H9 (cell line): ENCODE measurements around the gene IL1RN. TPM values are rescaled to one million over a fixed set of nuclear protein-coding genes. Genes with fewer than 3 reads are reported as not detected.

ENCODE experiments used
- DNase-seq: peaks from one replicate; pipeline ENCODE4 v3.0.0-alpha.2; 2017
- H2AFZ ChIP-seq: one replicate; pipeline ENCODE4 v1.6.1; 2013; ENCODE audit warnings: mild to moderate bottlenecking, low read length, control low read depth, moderate library complexity
- H2AK5ac ChIP-seq: 2 replicates; pipeline ENCODE4 v1.6.1; 2013; ENCODE audit warnings: low read length, control low read depth, mixed read lengths; ENCODE audit not compliant: insufficient read length
- H2BK120ac ChIP-seq: one replicate; pipeline ENCODE4 v1.6.1; 2013; ENCODE audit warnings: low read depth, mild to moderate bottlenecking, low read length, control low read depth, inconsistent platforms; ENCODE audit not compliant: poor library complexity, severe bottlenecking
- H2BK12ac ChIP-seq: 2 replicates; pipeline ENCODE4 v1.6.1; 2013; ENCODE audit warnings: low read length, control low read depth, mixed read lengths, low read depth; ENCODE audit not compliant: insufficient read length
- H2BK15ac ChIP-seq: 2 replicates; pipeline ENCODE4 v1.6.1; 2013; ENCODE audit warnings: low read depth, low read length, control low read depth
- H2BK20ac ChIP-seq: one replicate; pipeline ENCODE4 v1.6.1; 2013; ENCODE audit warnings: low read depth, mild to moderate bottlenecking, low read length, control low read depth, inconsistent platforms; ENCODE audit not compliant: poor library complexity, severe bottlenecking
- H2BK5ac ChIP-seq: 2 replicates; pipeline ENCODE4 v1.6.1; 2013; ENCODE audit warnings: low read length, control low read depth, mixed read lengths; ENCODE audit not compliant: insufficient read length
- H3K14ac ChIP-seq: 2 replicates; pipeline ENCODE4 v1.6.1; 2013; ENCODE audit warnings: low read length, control low read depth; ENCODE audit not compliant: insufficient read depth
- H3K18ac ChIP-seq: 2 replicates; pipeline ENCODE4 v1.6.1; 2013; ENCODE audit warnings: low read depth, mild to moderate bottlenecking, mixed read lengths, low read length, control low read depth; ENCODE audit not compliant: insufficient read length
- H3K23ac ChIP-seq: 2 replicates; pipeline ENCODE4 v1.6.1; 2013; ENCODE audit warnings: low read length, control low read depth, mixed read lengths, low read depth; ENCODE audit not compliant: insufficient read length
- H3K23me2 ChIP-seq: 2 replicates; pipeline ENCODE4 v1.6.1; 2013; ENCODE audit warnings: low read depth, mild to moderate bottlenecking, mixed read lengths, low read length, control low read depth; ENCODE audit not compliant: insufficient read length, poor library complexity, severe bottlenecking
- H3K27ac ChIP-seq: 2 replicates; pipeline ENCODE4 v1.5.1; 2013; ENCODE audit warnings: low read length, control low read depth, mixed read lengths, low read depth; ENCODE audit not compliant: insufficient read length
- H3K27me3 ChIP-seq: 2 replicates; pipeline ENCODE4 v1.6.1; 2013; ENCODE audit warnings: low read length, control low read depth, inconsistent platforms; ENCODE audit not compliant: insufficient read depth
- H3K4ac ChIP-seq: 2 replicates; pipeline ENCODE4 v1.6.1; 2013; ENCODE audit warnings: low read depth, mild to moderate bottlenecking, control low read depth, inconsistent platforms, low read length, moderate library complexity
- H3K4me1 ChIP-seq: 2 replicates; pipeline ENCODE4 v1.6.1; 2013; ENCODE audit warnings: low read length, control low read depth, inconsistent platforms; ENCODE audit not compliant: insufficient read depth
- H3K4me2 ChIP-seq: 2 replicates; pipeline ENCODE4 v1.6.1; 2013; ENCODE audit warnings: low read length, control low read depth, mixed read lengths; ENCODE audit not compliant: insufficient read length, insufficient read depth
- H3K56ac ChIP-seq: 2 replicates; pipeline ENCODE4 v1.6.1; 2013; ENCODE audit warnings: low read depth, mild to moderate bottlenecking, mixed read lengths, low read length, control low read depth; ENCODE audit not compliant: insufficient read length
- H3K79me1 ChIP-seq: 2 replicates; pipeline ENCODE4 v1.6.1; 2013; ENCODE audit warnings: low read depth, mild to moderate bottlenecking, moderate library complexity, low read length, control low read depth, inconsistent platforms; ENCODE audit not compliant: insufficient read depth, poor library complexity, severe bottlenecking
- H3K79me2 ChIP-seq: 2 replicates; pipeline ENCODE4 v1.6.1; 2013; ENCODE audit warnings: low read length, control low read depth, inconsistent platforms; ENCODE audit not compliant: insufficient read depth
- H3K9ac ChIP-seq: 2 replicates; pipeline ENCODE4 v1.6.1; 2013; ENCODE audit warnings: low read length, control low read depth, mixed read lengths; ENCODE audit not compliant: insufficient read length; ENCODE audit errors: extremely low read depth
- H3K9me3 ChIP-seq: one replicate; pipeline ENCODE4 v1.6.1; 2013; ENCODE audit warnings: low read depth, low read length, inconsistent platforms; ENCODE audit not compliant: control insufficient read depth
- H3T11ph ChIP-seq: one replicate; pipeline ENCODE4 v1.6.1; 2013; ENCODE audit warnings: mild to moderate bottlenecking, low read length, control low read depth, inconsistent platforms
- H4K20me1 ChIP-seq: one replicate; pipeline ENCODE4 v1.6.1; 2013; ENCODE audit not compliant: control insufficient read depth, insufficient read length, insufficient read depth
- H4K5ac ChIP-seq: 2 replicates; pipeline ENCODE4 v1.6.1; 2013; ENCODE audit warnings: low read depth, mild to moderate bottlenecking, mixed read lengths, low read length, control low read depth; ENCODE audit not compliant: insufficient read length
- H4K8ac ChIP-seq: replicated peaks from 2 replicates; pipeline ENCODE4 v1.6.1; 2013; ENCODE audit warnings: low read length, control low read depth, mixed read lengths, low read depth; ENCODE audit not compliant: insufficient read length
- H4K91ac ChIP-seq: 2 replicates; pipeline ENCODE4 v1.6.1; 2013; ENCODE audit warnings: low read depth, mild to moderate bottlenecking, moderate library complexity, mixed read lengths, low read length, control low read depth; ENCODE audit not compliant: insufficient read length
- H3K27ac Mint-ChIP-seq, 3 experiments: 2 replicates in 2 of 3; 3 replicates in 1 of 3; pipeline ENCODE4 v1.8.0; 2020 to 2021; ENCODE audit warnings: mixed read lengths in 3 of 3, mild to moderate bottlenecking in 1 of 3, moderate library complexity in 1 of 3
- H3K27me3 Mint-ChIP-seq: 2 replicates; pipeline ENCODE4 v1.8.0; 2021; ENCODE audit warnings: low read depth, mild to moderate bottlenecking, moderate library complexity, mixed read lengths
- H3K36me3 Mint-ChIP-seq, 3 experiments: 2 replicates in 2 of 3; 3 replicates in 1 of 3; pipeline ENCODE4 v1.8.0; 2020 to 2021; ENCODE audit warnings: low read depth in 3 of 3, mixed read lengths in 3 of 3; ENCODE audit not compliant: insufficient read depth in 1 of 3
- H3K4me1 Mint-ChIP-seq, 2 experiments: 2 replicates each; pipeline ENCODE4 v1.8.0; 2020; ENCODE audit warnings: mixed read lengths in 2 of 2
- H3K4me3 Mint-ChIP-seq, 2 experiments: 2 replicates in 1 of 2; 3 replicates in 1 of 2; pipeline ENCODE4 v1.8.0; 2020 to 2021; ENCODE audit warnings: mild to moderate bottlenecking in 2 of 2, mixed read lengths in 2 of 2, moderate library complexity in 1 of 2
- H3K9me3 Mint-ChIP-seq, 2 experiments: 2 replicates in 1 of 2; 3 replicates in 1 of 2; pipeline ENCODE4 v1.8.0; 2020; ENCODE audit warnings: mild to moderate bottlenecking in 2 of 2, mixed read lengths in 2 of 2, moderate library complexity in 1 of 2
- CTCF ChIP-seq: fragments of 200-600 bp; sonication (generic); conservative IDR thresholded peaks from 3 replicates; pipeline ENCODE4 v1.8.0; 2021; ENCODE audit warnings: antibody characterized with exemption, mild to moderate bottlenecking
- WGBS: extraction: QIAGEN DNeasy Blood & Tissue Kit; methylation state at CpG from one replicate; pipeline ENCODE4 v1.1.7; 2013; ENCODE audit warnings: missing lambda C conversion rate, low lambda C conversion rate, mixed read lengths; ENCODE audit not compliant: insufficient read length; ENCODE audit errors: extremely low coverage; 5-methylcytosine and 5-hydroxymethylcytosine counted together
- total RNA-seq: library from RNA; stranded (reverse); gene quantifications from 2 replicates; pipeline ENCODE4 v1.2.1, GENCODE V29; 2021

The IL1RN gene
- total RNA-seq, 1 experiment from 2014 or later: not detected

DNA sequence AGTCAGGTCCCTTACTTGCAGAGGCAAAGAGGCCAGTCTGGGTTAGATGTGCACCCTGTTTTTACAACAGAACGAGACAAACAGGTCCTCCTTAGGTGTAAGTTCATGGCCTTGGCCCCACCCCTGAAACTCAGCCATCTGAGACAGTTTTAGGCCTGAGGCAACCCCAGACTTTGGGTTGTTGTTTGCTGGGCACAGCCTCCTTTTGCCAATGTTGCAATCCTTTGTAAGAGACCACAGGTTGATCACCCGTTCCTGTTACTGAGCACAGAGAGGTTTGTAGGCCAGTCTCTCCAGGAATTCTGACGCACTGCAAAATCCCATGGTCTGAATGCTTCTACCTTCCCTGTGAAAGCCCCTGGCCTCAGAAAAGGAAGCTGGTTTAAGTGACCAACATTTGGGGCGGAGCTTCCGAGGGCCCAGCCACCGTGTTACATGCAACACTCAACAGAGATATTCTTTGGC is 15.5 kb upstream of the IL1RN start:
- Histone ChIP-seq H3K23ac (no peak overlapping the region), H3K23me2 (no peaks in the 10 kb centered on the region), H2BK20ac (no peak overlapping the region), H4K8ac (no peak overlapping the region), H3K56ac (no peak overlapping the region), H3T11ph (no peak overlapping the region), H3K79me1 (no peaks in the 10 kb centered on the region), H2AFZ (no peak overlapping the region), H3K4ac (no peak overlapping the region), H4K91ac (no peak overlapping the region), H4K5ac (no peak overlapping the region), H3K14ac (no peak overlapping the region), H3K4me2 (no peak overlapping the region), H2BK120ac (no peak overlapping the region), H3K27ac (no peak overlapping the region), H2BK5ac (no peak overlapping the region), H3K9ac (no peak overlapping the region), H3K79me2 (no peaks in the 10 kb centered on the region), H4K20me1 (no peaks in the 10 kb centered on the region), H2BK15ac (no peak overlapping the region), H3K27me3 (no peaks in the 10 kb centered on the region), H2BK12ac (no peak overlapping the region), H2AK5ac (no peak overlapping the region), H3K18ac (no peak overlapping the region), H3K9me3 (no peaks in the 10 kb centered on the region), H3K4me1 (peaks cover 5% of the 10 kb centered on the region; the same call in 1 of the 2 replicates)
- no peak for TF ChIP-seq CTCF
- Mint-ChIP-seq H3K4me3 (no peak overlapping the region), H3K4me1 (no peaks in the 10 kb centered on the region), H3K36me3 (no peaks in the 10 kb centered on the region), H3K27me3 (no peaks in the 10 kb centered on the region; the same call in 1 of the 2 replicates), H3K27ac (no peak overlapping the region; a peak in 1 of 7 replicates), H3K9me3 (peaks cover 0 to 2% of the 10 kb centered on the region in 2 experiments; a peak in 1 of 5 replicates)
- WGBS: no CpG with 5 or more reads among the region's 6 CpGs
- no peak for DNase-seq
